Hematopoietic multipotent progenitor cell treated with erythropoietin and hydrocortisone succinate and interleukin-3 and kit ligand, for 4 days (in vitro differentiated cells): ENCODE results near the gene SDC3.

Source experiments
- DNase-seq: peaks from one replicate; pipeline ENCODE4 v3.0.0-alpha.2; 2015

The SDC3 gene

GRCh38 chr1:30927448-30927847 is 18.9 kb upstream of the SDC3 start:
- no peak for DNase-seq

GRCh38 chr1:30923597-30923996 is 15.0 kb upstream of the SDC3 start:
- DNase-seq, result no peak

GRCh38 chr1:30920827-30921226 is 12.3 kb upstream of the SDC3 start:
- peak; percentile 52 for DNase-seq

DNA sequence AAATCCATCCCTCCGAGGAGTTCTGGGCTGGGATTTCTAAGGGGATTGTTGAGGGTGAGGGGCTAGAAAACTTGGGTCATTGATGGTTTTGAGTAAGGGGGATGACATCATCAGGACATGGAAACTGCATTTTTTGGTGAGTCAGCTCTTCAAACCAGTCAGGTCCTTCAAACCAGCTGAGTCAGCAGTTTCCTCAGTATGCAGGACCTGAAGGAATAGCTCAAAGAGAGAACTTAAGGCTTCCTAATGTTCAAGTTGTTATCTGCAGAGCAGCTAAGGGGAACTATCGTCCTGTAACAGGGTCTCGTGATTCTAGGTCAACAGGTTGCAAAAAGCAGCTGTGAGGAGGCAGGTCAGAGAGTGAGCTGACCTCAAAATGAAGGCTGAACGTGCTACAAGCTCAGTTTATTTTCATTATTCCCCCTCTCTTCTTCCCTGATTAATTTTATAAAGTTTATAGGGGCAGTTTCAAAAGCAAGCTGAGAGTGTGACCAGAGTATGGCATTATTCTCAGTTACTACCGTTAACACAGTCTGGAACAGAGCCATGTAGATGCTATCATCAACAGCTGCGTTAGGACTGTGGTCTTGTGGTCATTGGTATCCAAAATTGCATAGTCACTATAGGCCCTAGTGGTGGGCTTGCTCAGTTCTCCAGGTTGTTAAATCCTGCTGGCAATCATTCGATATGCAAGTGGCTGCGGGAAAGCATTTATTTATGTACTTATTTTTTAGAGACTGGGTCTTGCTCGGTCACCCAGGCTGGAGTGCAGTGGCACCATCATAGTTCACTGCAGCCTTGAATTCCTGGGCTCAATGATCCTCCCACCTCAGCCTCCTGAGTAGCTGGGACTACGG is 10.7 kb upstream of the SDC3 start:
- peak; percentile 97 for DNase-seq

DNA sequence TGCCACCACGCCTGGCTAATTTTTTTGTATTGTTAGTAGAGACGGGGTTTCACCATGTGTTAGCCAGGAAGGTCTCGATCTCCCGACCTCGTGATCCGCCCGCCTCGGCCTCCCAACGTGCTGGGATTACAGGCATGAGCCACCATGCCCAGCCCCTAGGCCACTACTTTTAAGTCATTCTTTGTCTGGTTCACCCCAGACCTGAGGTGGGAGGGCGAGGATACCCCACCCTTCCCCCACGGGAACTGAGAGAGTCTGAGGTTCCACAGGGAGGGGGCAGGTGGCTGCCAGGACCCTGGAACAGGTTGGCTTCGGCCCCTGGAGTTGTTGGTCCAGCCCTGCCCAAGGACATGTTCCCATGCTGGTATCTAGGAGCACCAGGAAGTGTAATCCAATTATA is 7.7 kb upstream of the SDC3 start:
- DNase-seq, result no peak

DNA sequence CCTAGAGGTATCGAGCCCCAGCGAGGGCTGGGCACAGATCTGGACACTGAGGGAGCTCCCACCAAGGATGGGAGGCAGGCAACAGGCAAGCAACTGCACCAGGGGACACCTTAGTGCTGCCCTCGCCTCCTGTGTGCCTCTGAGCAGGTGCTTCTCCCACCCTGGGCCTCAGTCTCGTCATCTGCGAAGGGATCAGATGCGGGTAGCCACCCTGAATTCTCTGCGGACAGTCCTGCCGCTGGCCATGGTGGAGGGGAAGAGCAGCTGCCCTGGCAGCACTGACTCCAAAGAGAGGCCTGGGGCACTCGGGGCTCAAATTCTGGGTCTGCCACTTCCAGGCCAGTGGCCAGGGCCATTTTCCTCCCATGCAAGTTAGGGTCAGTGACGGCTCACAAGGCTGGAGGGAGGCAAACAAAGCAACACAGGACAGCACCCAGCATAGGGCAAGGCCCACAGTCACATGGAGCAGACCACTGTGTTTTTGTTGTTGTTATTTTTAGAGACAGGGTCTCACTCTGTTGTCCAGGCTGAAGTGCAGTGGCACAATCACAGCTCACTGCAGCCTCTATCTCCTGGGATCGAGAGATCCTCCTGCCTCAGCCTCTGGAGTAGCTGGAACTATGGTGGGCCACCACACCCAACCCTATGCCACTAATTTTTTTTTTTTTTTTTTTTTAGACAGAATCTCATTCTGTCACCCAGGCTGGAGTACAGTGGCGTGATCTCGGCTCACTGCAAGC is 7.1 kb upstream of the SDC3 start:
- DNase-seq, result no peak

GRCh38 chr1:30914931-30915330 is 6.4 kb upstream of the SDC3 start:
- DNase-seq, result no peak

- DNase-seq, result no peak
Observed at GRCh38 chr1:30914587-30914922, 6.0 kb upstream of the SDC3 start.

DNA sequence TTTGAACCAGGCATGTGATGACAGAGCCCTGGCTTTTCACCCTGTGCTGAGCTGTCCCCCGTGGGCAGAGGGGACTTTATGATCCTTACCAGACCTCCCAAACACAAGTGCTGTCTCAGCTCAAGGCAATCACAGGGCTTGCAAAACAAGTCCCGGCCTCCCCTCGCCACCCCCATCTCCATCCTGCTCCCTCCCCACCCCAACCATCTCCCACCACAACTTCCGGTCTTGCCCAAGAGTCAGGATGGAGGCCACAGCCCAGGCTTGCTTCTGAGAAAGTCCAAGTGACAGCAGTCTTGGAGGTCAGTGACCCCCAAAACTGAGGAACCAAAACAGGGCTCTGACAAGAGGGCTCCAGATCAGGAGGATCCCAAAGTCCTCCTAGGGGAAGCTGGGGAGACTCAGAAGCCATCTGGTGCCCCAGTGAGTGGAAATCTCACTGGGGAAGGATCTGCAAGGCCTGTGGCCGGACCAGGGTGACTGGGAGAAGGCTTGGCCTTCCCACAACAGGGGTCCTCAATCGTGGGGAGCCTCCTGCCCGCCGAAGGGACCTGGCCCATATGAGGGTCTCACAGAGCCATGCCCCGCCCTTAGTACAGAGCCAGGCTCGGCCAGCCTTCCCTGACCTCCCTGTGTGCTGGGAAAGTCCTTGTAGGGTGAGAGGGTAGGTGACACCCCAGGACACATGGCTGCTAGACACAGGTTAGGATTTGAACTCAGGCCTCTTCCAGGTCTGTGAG is 4.5 kb upstream of the SDC3 start:
- peak; percentile 79 for DNase-seq

GRCh38 chr1:30912224-30912623 is 3.7 kb upstream of the SDC3 start:
- DNase-seq, result no peak

DNA sequence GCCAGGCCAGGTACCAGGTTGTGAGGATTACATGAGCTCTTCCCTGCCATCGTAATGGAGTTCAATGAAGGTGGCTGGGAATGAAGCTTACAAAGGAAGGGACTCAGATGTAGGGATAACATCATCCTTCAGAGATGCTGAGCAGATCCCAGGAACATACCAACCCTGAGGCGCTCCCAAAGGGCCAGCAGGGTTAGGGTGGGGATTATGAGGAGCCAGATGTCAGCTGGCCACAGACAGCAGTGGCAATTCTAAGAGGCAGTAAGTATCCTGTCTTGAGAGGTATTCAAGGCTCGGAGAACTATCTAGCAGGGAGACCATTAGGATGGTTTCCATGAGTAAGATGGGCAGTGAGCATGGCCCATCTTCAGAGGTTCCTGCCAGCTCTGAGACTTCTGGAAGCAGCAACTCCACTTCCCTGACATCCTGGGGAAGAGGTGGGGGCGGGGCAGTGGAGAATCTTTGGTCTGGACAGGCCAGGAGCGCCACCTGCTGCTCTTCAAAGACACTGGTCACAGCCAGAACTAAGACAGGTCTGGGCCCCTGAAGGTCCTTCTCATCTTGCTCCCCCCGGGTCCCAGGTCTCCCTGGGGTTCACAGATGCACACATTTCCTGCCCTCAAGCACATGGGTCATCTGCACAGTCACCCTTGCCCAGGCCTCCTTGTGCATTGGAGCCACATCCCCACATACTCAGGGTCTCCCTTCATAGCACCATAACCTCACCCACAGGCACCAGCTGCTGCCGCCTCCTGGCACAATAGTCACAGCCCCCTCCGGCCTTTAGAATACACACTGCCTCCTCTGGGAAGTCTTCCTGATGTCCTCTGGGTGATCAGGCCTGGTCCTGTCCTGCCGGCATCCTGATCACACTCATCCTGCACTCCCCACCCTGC is 2.7 kb upstream of the SDC3 start:
- peak; percentile 89 for DNase-seq

- peak; percentile 60 for DNase-seq
Observed at GRCh38 chr1:30909365-30910068, 959 bp upstream of the SDC3 start.

- no peak for DNase-seq
Observed at GRCh38 chr1:30908316-30908695, 252 bp downstream of the SDC3 start.

DNA sequence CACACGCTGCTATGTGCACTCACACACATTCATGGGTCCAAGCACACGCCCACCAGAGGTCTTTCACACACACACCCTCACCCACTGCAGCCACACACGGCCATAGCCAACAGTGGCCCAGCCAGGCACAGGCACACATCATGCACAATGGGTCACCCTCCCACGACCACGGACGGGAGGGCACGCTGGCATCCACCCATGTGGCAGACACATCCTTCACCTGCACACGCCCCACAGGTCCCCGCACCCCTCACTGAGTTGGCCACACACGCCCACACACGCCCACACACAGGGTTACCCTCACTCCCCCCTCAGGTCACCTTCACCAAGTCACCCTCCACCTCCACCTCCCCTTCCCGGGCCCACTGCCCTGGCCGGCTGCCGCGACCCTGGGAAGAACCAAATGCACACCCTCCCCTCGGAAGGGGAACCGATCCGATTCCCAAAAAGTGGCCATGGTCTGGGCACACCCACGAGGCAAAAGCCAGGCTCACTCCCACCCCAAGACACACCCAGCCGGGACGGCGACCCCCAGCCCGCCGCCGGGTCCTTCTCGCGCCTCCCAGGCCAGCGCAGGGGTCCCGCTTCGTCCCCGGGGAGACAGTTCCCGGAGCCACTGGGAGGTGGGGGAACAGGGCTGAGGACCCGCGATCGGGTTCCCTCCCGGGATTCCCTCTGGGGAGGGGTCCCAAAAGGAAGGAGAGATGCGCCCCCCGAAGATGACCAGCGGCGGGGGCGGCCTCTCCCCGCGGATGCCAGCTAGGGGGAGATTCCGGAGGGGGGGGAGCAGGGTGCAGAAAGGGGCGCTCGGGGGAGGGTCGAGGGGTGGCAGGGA is 860 bp downstream of the SDC3 start:
- no peak for DNase-seq

GRCh38 chr1:30906631-30907441 is 1.7 kb downstream of the SDC3 start:
- DNase-seq, result no peak

DNA sequence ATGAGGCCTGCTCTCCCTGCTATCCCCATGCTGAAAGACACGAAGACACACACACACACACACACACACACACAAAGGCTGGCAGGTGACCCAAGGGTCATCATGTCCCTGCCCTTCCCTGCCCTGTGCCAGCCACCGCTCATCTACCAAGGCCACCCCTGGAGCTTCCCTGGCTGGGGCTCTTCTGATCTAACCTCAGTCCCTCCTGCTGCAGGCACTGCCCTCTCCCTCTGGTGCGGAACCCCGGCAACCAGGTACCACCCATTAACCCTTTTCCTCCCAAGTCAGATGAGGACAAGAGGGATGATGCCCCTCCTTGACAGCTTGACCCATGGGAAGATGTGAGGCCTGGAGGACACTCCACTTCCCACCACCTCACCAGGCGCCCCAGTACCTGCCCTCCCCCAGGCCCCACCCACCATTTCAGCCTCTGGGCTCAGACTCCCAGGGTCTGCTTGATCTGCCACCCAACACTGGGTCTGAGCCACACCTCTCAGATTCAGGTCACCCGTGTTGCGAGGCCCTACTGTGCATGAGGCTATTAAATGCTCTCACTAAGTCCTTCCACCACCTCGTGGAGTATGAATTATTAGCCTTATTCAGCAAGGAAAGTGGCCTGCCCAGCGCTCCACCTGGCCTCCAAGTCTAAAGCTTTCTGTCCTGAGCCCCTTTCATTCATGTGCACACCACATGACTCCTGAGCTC is 2.5 kb downstream of the SDC3 start:
- DNase-seq, result no peak

GRCh38 chr1:30905403-30905802 is 3.2 kb downstream of the SDC3 start:
- DNase-seq, result no peak

DNA sequence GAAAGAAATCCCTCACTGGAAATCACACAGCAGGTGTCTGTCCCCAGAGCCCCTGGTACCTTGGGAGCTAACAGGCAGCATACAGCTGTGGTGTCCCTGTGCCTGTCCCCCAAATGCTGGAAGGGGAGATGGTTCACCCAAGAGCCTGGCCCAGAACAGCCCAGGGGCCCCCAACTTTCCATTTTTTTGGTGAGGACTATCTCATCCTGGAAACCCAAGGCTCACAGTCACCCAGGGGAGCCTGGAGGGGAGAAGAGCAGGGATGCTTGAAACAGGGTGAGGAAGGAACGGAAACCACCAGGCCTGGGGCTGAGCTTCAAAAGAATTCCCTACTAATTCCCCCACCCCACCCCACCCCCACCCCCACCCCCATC is 3.6 kb downstream of the SDC3 start:
- no peak for DNase-seq

DNA sequence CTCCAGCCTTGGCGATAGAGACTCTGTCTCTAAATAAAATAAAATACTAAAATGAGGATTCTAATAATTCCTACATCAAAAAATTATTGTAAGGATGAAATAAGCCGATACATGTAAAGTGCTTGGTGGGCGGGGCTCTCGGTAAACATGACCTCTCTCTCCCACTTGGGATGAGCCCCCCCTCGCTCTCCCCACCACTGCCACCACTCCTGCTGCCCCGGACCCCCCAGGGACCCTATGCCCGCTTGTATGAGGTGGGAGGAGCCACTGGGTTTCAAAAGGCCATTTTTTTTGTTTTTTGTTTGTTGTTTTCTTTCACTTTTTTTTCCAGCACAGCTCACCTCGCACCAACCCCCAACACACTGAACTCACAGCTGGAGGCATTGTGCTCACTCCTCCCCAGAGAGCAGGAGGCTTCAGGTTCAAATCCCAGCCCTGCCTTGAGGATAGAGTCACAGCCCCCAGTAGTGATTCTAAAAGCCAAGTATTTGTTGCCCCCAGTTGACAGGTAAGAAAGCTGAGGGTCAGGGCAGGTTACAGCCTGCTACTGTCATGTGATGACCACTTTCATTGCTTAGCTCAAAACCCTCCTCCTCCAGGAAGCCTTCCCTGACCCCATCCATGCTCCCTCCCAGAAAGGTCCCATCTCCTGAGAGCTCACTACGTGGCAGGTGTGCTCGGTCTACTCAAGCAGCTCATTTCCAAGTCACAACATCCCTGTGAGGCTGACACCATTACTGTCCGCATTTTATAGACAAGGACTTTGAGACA is 4.2 kb downstream of the SDC3 start:
- no peak for DNase-seq
